Loucy (cell line): ENCODE results near the gene CCL17.

ENCODE experiments used
- CTCF ChIP-seq: fragments of 200-600 bp; sonication (generic); conservative IDR thresholded peaks from 2 replicates; pipeline ENCODE4 v1.5.1; 2014; ENCODE audit warnings: mild to moderate bottlenecking, antibody characterized with exemption, low read length
- EZH2phosphoT487 ChIP-seq: fragments of 200-600 bp; IDR thresholded peaks from 2 replicates; pipeline ENCODE4 v1.6.1; 2018; ENCODE audit warnings: antibody characterized with exemption, mild to moderate bottlenecking, moderate library complexity, borderline replicate concordance

- TF ChIP-seq CTCF (no peak), EZH2phosphoT487 (no peak)
Measured at GRCh38 chr16:57384248-57385070, 20.1 kb upstream of the CCL17 start.
